ENCODE measurements around the gene C19orf38.

C19orf38 gene, protein sequence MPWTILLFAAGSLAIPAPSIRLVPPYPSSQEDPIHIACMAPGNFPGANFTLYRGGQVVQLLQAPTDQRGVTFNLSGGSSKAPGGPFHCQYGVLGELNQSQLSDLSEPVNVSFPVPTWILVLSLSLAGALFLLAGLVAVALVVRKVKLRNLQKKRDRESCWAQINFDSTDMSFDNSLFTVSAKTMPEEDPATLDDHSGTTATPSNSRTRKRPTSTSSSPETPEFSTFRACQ

DNA sequence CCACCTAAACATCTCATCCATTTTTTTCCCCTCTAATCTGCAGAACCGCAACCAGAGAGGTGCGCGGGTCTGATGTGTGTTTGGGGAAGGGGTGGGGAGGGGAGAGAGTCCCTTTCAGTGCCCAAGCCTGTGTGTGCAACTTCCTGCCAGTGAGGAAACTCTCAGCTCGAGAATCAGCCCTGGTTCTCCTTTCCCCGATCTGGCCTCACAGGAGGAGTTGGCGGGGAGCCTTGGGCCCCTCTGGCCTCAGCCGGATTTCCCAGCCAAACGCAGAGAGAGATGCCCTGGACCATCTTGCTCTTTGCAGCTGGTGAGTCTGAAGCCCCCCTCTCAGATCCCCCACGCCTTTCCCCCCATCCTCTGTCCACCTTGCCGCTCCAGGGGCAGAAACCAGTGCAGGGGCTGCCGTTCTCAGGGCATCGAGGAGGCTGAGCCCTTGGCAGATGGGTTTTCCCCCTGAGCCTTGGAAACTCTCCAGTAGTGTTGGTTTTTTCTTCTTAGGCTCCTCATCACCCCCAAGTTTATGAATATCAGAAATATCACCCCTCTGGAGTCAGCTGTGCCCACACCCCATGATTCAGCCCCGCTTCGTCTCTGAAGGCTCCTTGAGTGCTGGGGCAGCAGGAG, at the start of gene C19orf38:
C19orf38 (plus strand) TSS at position 186 of the 627 bp plus-strand sequence; CDS start at position 280, 94 bp downstream.
- DNase-seq = no peak

DNA sequence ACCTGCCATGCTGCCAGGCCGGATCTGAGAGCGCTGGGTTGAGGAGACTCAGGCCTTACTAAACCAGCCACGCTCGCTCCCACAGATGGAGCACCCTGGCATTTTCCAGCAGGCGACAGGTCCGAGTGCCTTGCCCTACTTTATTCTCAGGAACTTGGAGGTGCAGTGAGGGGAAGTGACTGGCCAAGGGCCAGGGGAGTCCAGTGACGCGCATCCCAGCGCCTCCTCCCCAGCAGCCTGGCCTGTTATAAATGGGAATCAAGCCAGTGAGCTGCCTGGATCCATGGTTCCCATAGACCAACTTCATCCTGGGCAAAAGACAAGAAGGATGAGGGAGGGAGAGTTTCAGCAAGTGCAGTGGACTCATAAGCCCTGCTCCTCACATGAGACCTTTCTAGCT, 47.7 kb upstream of the C19orf38 start:
- DNase-seq = no peak

- no peak for DNase-seq
Measured at GRCh38 chr19:10802479-10802878, 45.7 kb upstream of the C19orf38 start.

GRCh38 chr19:10803252-10803651, 45.0 kb upstream of the C19orf38 start:
- DNase-seq = no peak

DNA sequence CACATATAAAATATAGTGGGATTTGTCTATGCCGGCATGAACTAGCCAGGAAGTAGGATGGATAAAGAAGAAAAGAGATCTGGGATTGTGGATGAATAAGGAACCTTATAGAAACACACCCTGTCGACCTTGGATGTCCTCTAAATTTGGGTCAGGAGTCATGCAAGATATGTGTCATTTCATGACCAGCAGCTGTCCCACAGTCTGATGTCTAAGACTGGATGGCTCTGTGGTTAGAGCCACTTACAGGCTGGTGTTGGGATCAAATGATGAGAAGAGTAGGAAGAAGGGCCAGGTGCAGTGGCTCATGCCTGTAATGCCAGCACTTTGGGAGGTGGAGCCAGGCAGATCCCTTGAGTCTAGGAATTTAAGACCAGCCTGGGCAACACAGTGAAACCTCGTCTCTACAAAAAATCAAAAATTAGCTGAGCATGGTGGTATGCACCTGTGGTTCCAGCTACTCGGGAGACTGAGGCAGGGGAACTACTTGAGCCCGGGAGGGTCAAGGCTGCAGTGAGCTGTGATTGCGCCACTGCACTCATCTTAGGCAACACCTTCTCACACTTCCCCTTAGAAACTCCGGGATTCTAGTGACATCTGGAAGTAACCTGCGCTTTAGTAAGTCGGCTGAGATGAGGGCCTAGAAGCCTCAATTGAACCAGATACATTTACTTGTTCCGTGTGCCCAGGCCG, 43.0 kb upstream of the C19orf38 start:
- no peak for DNase-seq

DNA sequence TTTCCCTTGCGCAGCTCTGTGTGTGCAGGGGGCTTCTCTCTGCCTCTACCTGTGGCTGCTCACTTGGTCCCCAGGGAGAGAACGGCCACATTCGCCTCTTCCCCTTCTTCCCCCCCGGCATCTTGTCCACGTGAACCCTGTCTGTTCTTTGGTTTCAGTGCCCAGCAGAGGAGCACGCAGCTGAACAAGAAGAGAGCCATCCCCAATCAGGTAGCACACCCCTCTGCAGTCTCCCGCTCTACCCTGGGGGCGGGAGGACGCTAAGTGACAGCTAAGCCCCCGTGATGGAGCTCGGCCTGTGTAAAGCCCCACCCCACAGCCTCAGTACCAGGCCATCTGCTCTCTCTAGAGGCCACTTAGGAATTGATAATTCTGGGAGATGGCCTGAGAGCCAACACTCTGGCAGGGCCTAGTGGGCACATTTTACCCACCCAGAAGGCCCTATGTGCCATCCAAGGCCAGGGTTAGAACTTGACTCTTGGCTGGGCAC, 42.4 kb upstream of the C19orf38 start:
- no peak for DNase-seq

- DNase-seq = peak; percentile 33
Measured at GRCh38 chr19:10808937-10809649, 39.1 kb upstream of the C19orf38 start.

DNA sequence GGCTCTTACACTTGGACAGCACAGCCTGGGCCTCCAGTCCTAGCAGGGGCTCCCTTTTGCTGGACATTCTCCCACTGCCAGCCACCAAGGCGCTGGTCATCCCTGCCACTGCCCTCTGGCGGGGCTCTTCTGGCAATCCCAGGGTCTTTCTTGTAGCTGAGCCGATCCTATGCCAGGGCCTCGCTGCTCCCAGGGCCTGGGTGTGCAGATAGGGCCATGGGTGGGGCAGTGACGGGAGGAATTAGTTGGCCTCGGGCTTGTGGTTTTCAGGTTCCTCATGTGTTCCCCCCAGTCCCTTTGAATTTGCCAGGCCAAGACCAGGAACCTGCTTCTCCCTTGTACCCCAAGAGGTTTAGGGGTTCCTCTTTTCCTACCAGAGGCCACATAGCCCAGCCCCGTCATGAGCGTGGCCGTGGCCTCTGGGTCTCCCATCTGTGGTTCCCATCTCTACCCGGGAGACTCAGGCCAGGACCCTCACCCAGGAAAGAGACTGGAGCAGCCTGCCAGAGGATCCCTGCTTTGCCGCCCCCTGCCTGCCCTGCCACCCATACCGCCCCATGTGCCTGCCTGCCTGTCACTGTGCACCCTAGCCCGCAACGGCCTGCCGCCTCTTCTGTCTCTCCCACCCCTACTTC, 38.4 kb upstream of the C19orf38 start:
- no peak for DNase-seq

DNA sequence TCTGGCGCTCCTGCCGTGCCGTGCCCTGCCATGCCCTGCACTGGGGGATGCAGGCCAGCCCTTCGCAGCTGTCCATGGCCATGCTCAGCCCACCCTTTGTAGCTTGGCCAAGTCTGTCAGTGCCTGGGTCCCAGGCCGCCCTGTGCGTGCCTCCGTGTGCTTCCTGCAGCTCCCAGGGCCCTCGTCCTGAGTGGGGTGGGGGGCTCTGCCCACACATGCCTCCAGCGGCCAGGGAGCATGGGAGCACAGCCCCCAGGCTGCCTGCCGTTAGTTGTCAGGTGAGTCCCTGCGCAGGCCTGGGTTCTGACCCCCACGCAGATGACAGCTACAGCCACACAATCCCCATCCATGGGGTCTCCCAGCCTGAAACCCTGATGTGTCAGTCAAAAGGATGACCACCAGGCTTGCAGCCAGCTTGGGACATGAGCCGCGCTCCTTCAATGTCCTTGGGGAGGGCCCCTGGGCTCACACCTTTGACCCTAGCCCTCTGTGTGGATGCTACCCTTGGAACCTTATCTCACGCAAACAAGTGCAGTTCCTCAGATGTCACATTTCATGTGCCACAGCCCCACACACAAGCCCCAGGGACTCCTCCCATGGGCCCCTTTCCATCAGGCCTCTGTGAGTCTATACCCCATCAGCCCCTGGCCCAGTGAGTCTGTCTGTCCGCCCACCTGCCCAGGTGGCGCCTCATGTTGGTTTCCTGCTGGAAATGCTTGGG, 36.7 kb upstream of the C19orf38 start:
- no peak for DNase-seq

GRCh38 chr19:10812196-10812595, 36.0 kb upstream of the C19orf38 start:
- DNase-seq = no peak

- DNase-seq = peak; percentile 35
Measured at GRCh38 chr19:10812902-10813404, 35.3 kb upstream of the C19orf38 start.

DNA sequence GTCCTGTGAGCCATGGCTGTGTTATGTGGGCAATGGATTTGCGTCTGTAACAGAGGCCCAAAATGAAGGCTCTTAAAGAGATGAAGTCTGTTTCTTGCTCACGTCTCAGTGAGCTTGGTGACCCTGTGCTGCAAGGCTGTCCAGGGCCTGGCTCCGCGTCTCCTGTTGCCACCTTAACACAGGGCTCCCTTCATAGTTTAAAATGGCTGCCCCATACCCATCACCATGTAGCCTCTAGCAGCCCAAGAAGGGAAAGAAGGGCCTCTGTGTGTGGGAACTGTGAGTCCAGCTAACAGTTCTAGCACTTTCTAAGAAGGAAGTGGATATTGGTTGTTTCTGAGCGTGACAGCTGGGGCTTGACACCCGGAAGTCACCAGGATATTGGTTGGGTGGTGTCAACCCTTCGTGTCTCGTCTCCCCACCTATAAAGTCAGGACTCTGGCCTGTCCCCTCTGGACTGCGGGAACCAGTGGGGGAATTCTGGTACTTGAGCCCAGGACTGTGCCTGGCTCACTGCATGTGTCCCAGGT, 33.1 kb upstream of the C19orf38 start:
- DNase-seq = no peak

DNA sequence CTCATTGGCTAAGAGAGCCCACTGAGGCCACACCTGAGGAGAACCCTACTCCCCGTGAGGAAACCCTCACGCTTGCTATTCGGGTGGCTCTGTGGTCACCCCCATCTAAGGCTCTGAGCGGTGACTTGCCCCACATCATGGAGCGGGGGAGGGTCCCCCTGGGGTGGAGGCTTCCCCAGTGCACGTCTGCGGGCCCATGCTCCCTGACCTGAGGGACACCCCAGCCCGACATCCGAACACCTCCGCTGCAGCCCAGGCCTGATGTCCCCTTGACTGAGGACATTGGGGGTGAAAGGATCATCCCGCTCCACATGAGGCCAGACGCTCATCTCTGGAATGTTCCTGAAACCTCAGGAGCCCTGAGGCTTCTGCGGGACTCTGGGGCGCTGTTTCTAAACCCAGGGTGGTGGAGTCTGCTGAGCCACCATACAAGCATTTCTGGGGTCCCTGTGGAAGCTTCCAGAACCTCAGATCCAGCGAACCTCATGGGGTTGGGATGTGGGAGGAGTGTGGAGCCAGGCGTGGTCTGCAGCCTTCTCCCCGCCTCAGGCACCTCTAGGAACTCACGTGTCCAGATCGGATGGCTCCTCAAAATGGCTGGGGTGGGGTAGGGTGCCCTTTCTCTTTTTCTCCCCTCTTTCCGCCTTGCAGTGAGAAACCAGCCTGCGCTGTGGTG, 32.1 kb upstream of the C19orf38 start:
- DNase-seq = no peak

DNA sequence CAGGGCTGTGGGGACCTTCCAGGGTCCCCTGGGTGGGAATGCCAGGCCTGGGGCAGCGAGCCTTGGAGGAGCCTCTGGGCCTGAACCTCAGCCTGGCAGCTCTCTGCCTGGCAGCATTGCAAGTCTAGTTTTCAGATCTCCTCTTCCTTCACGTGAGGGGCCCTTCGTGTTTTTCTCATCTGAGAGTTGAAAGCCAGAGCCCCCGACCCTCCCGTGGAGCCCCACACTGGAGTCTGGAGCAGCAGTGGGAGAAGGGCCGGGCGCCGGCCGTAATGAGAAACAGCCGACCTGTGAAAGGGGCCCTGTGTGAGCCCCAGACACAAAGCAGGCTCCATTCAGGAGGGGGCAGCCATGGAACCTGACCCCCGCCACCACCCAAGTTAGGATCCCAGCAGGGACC, 31.5 kb upstream of the C19orf38 start:
- DNase-seq = no peak

DNA sequence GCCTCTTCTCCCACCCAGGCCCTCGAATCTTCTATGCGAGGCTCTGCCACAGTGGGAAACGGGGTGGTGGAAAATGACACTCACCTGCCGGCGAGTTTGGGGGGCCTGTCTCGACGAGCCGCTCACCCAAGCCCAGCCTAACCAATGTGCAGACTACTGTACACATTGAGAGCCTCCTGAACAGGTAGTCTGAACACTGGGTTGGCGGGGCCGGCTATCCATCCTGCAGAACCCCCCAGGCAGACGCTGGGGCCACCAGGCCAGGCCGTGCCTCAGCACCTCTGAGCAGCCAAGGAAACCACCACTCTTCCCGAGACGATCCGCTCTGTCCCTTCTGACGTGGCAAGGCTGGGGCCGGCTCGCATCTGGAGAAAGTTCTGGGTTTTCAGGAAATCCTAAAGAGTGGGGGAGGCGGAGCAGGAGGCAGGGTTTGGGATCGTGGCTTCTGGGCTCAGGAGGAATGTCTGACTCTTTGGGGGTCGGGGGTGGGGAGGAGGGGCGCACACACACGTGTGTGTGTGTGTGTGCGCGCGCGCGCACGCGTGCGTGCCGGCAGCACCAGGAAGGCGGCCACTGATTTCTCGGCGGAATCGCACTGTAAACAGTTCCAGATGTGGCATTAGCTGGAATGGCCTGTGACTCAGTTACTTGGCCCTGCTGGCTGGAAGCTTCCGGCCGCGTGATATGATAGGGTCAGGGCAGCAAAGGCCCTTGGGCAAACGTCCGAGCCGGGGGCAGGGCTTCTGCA, 30.8 kb upstream of the C19orf38 start:
- no peak for DNase-seq

DNA sequence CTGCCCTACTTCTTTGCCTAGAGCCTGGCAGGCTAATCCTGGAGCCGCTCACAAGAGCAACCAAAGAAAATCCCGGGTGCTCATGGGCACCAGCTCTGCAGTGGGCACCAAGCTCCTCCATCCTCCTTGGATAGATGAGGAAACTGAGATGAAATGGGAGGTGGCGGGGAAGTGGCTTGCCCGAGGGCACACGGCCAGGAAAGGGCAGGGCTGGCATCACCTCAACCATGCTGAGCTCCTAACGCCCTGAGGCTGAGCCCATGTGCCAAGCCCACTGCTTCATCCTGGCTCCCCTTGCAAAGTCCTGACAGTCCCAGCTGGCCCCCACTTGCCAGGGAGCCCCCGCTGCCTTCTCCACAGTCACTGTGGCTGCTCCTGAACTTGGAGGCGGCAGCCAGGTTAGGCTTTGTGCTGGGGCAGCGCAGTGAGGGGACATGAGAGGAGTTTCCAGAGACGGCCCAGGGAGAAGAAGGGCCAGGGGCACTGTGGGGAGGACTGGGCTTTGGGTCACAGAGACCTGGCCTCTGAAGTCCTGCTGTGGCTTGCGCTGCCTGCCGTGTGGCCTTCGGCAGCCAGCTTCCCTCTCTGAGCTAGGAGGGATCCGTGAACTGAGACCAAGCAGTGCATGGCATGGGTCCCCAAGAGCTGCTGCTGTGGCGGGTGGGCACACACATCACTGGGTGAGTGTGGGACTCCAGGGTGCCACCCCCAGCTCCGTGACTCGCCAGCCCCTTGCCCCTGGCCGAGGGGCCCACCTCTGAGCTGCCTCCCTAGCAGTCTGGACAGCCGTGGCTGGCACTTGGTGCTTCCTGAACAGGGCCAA, 29.7 kb upstream of the C19orf38 start:
- no peak for DNase-seq

- no peak for DNase-seq
Measured at GRCh38 chr19:10819124-10820060, 28.8 kb upstream of the C19orf38 start.

GRCh38 chr19:10820173-10820572, 28.0 kb upstream of the C19orf38 start:
- no peak for DNase-seq
